ENCODE results near the gene MACROH2A2.

DNA sequence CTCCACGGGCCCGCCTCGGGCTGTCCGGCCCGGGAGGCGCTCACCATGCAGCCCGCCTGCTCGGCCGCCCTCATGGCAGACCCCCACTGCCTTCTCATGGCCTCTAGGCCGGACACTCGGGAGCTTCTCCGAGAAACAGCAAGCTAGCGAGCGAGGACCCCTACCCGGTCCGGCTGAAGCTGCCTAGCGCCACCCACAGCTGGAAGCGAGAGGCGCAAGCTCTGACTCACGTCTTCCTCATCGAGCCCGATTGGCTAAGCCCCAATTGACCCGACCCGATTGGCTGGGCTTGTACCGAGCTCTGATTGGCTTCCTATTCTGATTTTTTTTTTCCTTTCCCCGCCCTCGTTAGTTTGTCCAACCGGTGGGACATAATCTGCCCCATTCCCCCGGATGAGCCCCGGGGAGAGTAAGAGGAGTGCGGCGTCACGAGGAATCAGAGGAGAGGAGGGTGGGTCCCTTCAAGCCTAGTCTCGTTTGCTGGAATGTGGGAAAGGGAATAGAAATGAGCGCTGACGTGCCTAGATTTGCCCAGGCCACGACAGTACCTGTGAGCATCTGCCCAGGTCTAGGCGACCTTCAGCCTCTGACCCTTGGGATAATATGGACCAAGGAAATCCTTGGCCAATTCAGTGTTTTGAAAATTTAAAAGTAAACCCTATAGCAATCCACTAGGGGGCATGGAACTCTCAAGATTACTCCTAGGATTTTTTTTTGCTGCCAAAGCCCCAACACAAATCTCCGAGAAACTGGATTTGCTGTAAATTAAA is 94.0 kb downstream of the MACROH2A2 start, which contains the start of gene TYSND1:
- TF ChIP-seq POLR2A (IDR thresholded peaks at IDR 0.05) (peak in 2 of 3 donors; percentile 50 to 59), POLR2AphosphoS5 (IDR thresholded peaks at IDR 0.05) (peak; percentile 91 to 96 (median 96))
- TF ChIP-seq, protein P1, sequence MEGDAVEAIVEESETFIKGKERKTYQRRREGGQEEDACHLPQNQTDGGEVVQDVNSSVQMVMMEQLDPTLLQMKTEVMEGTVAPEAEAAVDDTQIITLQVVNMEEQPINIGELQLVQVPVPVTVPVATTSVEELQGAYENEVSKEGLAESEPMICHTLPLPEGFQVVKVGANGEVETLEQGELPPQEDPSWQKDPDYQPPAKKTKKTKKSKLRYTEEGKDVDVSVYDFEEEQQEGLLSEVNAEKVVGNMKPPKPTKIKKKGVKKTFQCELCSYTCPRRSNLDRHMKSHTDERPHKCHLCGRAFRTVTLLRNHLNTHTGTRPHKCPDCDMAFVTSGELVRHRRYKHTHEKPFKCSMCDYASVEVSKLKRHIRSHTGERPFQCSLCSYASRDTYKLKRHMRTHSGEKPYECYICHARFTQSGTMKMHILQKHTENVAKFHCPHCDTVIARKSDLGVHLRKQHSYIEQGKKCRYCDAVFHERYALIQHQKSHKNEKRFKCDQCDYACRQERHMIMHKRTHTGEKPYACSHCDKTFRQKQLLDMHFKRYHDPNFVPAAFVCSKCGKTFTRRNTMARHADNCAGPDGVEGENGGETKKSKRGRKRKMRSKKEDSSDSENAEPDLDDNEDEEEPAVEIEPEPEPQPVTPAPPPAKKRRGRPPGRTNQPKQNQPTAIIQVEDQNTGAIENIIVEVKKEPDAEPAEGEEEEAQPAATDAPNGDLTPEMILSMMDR (IDR thresholded peaks at IDR 0.05 in 8 of 11, conservative IDR thresholded peaks at IDR 0.05 in 3 of 11) = peak; percentile 75 to 94 (median 89)
